ENCODE data around the gene USP32. TPM values are rescaled to one million over a fixed set of nuclear protein-coding genes. Genes with fewer than 3 reads are reported as not detected.

Gene USP32
- total RNA-seq, 2 donors from 2014 or later, result 54.1 to 74.3 TPM

GRCh38 chr17:60410001-60410400, 18.1 kb upstream of the USP32 start:
- H3K9me3 ChIP-seq (ENCODE audit: control insufficient read depth, low read length), result no peaks in the 10 kb centered on the region
- 80 to 86% methylated on average over 2 to 4 of the region's 4 CpGs for WGBS, 2 experiments (ENCODE audit: insufficient coverage in 1 of 2, insufficient read length in 1 of 2)
- Mint-ChIP-seq H3K4me3 (no peak overlapping the region), H3K27me3 (ENCODE audit: insufficient read depth) (no peaks in the 10 kb centered on the region), H3K9me3 (peaks cover 9% of the 10 kb centered on the region), H3K4me1 (no peaks in the 10 kb centered on the region), H3K27ac (no peak overlapping the region), H3K36me3 (ENCODE audit: low read depth) (no peaks in the 10 kb centered on the region)
- H3K4me3 ChIP-seq (ENCODE audit: low read length), result no peak overlapping the region
- no peaks in the 10 kb centered on the region for H3K27me3 ChIP-seq (ENCODE audit: control insufficient read depth, insufficient read depth, low read length, poor library complexity, severe bottlenecking)
- no peak for DNase-seq
- H3K27ac ChIP-seq (ENCODE audit: low read depth, low read length), result no peak overlapping the region
- no peak overlapping the region for H3K9ac ChIP-seq (ENCODE audit: extremely low read depth, low read length, poor library complexity, severe bottlenecking)
- TF ChIP-seq CTCF (conservative IDR thresholded peaks at IDR 0.05), result no peak
- no peaks in the 10 kb centered on the region for H3K36me3 ChIP-seq (ENCODE audit: control insufficient read depth, insufficient read depth, low read length)
- H3K4me1 ChIP-seq (ENCODE audit: control insufficient read depth, insufficient read depth, low read length), result no peaks in the 10 kb centered on the region

- H3K9ac ChIP-seq (ENCODE audit: extremely low read depth, low read length, poor library complexity, severe bottlenecking), result no peak overlapping the region
- no peak overlapping the region for H3K4me3 ChIP-seq (ENCODE audit: low read length)
- Mint-ChIP-seq H3K4me3 (no peak overlapping the region), H3K27ac (no peak overlapping the region), H3K4me1 (no peaks in the 10 kb centered on the region), H3K27me3 (ENCODE audit: insufficient read depth) (no peaks in the 10 kb centered on the region), H3K9me3 (peaks cover 9% of the 10 kb centered on the region), H3K36me3 (ENCODE audit: low read depth) (no peaks in the 10 kb centered on the region)
- H3K27me3 ChIP-seq (ENCODE audit: control insufficient read depth, insufficient read depth, low read length, poor library complexity, severe bottlenecking), result no peaks in the 10 kb centered on the region
- H3K4me1 ChIP-seq (ENCODE audit: control insufficient read depth, insufficient read depth, low read length), result no peaks in the 10 kb centered on the region
- 88 to 92% methylated on average over 2 to 3 of the region's 3 CpGs for WGBS, 2 experiments (ENCODE audit: insufficient coverage in 1 of 2, insufficient read length in 1 of 2)
- no peak for DNase-seq
- no peak for TF ChIP-seq CTCF (conservative IDR thresholded peaks at IDR 0.05)
- H3K36me3 ChIP-seq (ENCODE audit: control insufficient read depth, insufficient read depth, low read length), result no peaks in the 10 kb centered on the region
- no peaks in the 10 kb centered on the region for H3K9me3 ChIP-seq (ENCODE audit: control insufficient read depth, low read length)
- no peak overlapping the region for H3K27ac ChIP-seq (ENCODE audit: low read depth, low read length)
These were observed 15.0 kb upstream of the USP32 start for GRCh38 chr17:60406887-60407286.

- DNase-seq, result no peak
- Mint-ChIP-seq H3K4me3 (no peak overlapping the region), H3K36me3 (ENCODE audit: low read depth) (no peaks in the 10 kb centered on the region), H3K9me3 (no peaks in the 10 kb centered on the region), H3K4me1 (no peaks in the 10 kb centered on the region), H3K27me3 (ENCODE audit: insufficient read depth) (no peaks in the 10 kb centered on the region), H3K27ac (no peak overlapping the region)
- 88 to 97% methylated on average over 5 of the region's 6 CpGs for WGBS, 2 experiments (ENCODE audit: insufficient coverage in 1 of 2, insufficient read length in 1 of 2)
- no peaks in the 10 kb centered on the region for H3K4me1 ChIP-seq (ENCODE audit: control insufficient read depth, insufficient read depth, low read length)
- no peak overlapping the region for H3K4me3 ChIP-seq (ENCODE audit: low read length)
- no peaks in the 10 kb centered on the region for H3K9me3 ChIP-seq (ENCODE audit: control insufficient read depth, low read length)
- no peak overlapping the region for H3K27ac ChIP-seq (ENCODE audit: low read depth, low read length)
- H3K9ac ChIP-seq (ENCODE audit: extremely low read depth, low read length, poor library complexity, severe bottlenecking), result no peak overlapping the region
- no peak for TF ChIP-seq CTCF (conservative IDR thresholded peaks at IDR 0.05)
- no peaks in the 10 kb centered on the region for H3K27me3 ChIP-seq (ENCODE audit: control insufficient read depth, insufficient read depth, low read length, poor library complexity, severe bottlenecking)
- H3K36me3 ChIP-seq (ENCODE audit: control insufficient read depth, insufficient read depth, low read length), result no peaks in the 10 kb centered on the region
These were observed 12.0 kb upstream of the USP32 start for GRCh38 chr17:60403962-60404361.

Data from endodermal cell (in vitro differentiated cells).